ENCODE measurements around the gene CCL21. TPM values are rescaled to one million over a fixed set of nuclear protein-coding genes. Genes with fewer than 3 reads are reported as not detected.
A peak's percentile ranks its signal among the peaks of the same experiment; 100 is the strongest.

CCL21 gene
- total RNA-seq, 2 experiments from 2014 or later, result not detected

- peak; percentile 74 for TF ChIP-seq CTCF (IDR thresholded peaks at IDR 0.05)
- Histone ChIP-seq H3K27me3 (ENCODE audit: control insufficient read depth in 1 of 2, insufficient read depth in 2 of 2, low read length in 2 of 2) (no peaks in the 10 kb centered on the region), H3K27ac (ENCODE audit: low read depth in 1 of 2, low read length in 2 of 2) (peak overlapping the region; percentile 66 to 92), H3K36me3 (ENCODE audit: insufficient read depth, low read length) (peaks cover 28% of the 10 kb centered on the region), H3K9me3 (ENCODE audit: control insufficient read depth in 1 of 2, insufficient read depth in 1 of 2, low read length in 2 of 2) (peaks cover 0 to 1% of the 10 kb centered on the region in 2 experiments), H3K4me1 (ENCODE audit: insufficient read depth, low read length) (peaks cover 66% of the 10 kb centered on the region), H3K4me3 (ENCODE audit: low read length) (peak overlapping the region; percentile 90)
- Mint-ChIP-seq H3K4me3 (peak overlapping the region; percentile 97), H3K27me3 (no peaks in the 10 kb centered on the region), H3K4me1 (ENCODE audit: low read depth) (peaks cover 52% of the 10 kb centered on the region), H3K27ac (peak overlapping the region; percentile 99), H3K36me3 (ENCODE audit: low read depth) (peaks cover 60% of the 10 kb centered on the region), H3K9me3 (peaks cover 5% of the 10 kb centered on the region)
- POLR2A ChIA-PET, result interaction anchor here (0.7 to 4.7 kb wide), 7 partner anchors 8 to 44 kb away, joined by 4 to 54 read pairs (median 6); partner anchors contain the start of genes DCTN3, GALT and SIGMAR1
- intact Hi-C loops (cut with DNase I, micrococcal nuclease), result loop anchor here (1.0 to 5.0 kb wide), 8 partner anchors 17 to 438 kb away; partner anchors contain the start of genes RPP25L (in 2 of the 2), DNAI1 (in 1 of the 2), DNAJB5 (in 1 of the 2) and FAM219A (in 1 of the 2)
- peak; percentile 42 for ATAC-seq (ENCODE audit: poor library complexity)
- DNase-seq, result peak; percentile 32 to 88 (median 67)
- CTCF ChIA-PET, result interaction anchor here (0.8 to 6.7 kb wide), 8 partner anchors 17 to 452 kb away, joined by 3 to 57 read pairs (median 5); partner anchors contain the start of genes GALT and SIGMAR1
These were observed 45.5 kb downstream of the CCL21 start for GRCh38 chr9:34664281-34665066.

GRCh38 chr9:34663303-34663605 is 46.7 kb downstream of the CCL21 start:
- ChIA-PET CTCF (interaction anchor here (0.6 to 6.7 kb wide), 5 partner anchors 15 to 428 kb away, joined by 3 to 57 read pairs (median 15); partner anchors contain the start of genes GALT and SIGMAR1), POLR2A (interaction anchor here (0.8 to 4.7 kb wide), 6 partner anchors 13 to 59 kb away, joined by 3 to 54 read pairs (median 6); partner anchors contain the start of genes GALT and SIGMAR1)
- peaks cover 48% of the 10 kb centered on the region for H3K36me3 Mint-ChIP-seq (ENCODE audit: low read depth)
- H3K27ac Mint-ChIP-seq, result peak overlapping the region; percentile 99
- H3K27me3 Mint-ChIP-seq, result no peaks in the 10 kb centered on the region
- H3K27ac ChIP-seq (ENCODE audit: low read depth in 1 of 2, low read length in 2 of 2), result peak overlapping the region; percentile 66 to 92
- intact Hi-C loops (cut with DNase I, micrococcal nuclease), result loop anchor here in 1 of 2 experiments (2.0 kb wide), 1 partner anchor 24 kb away; no protein-coding TSS in a partner anchor
- H3K4me3 ChIP-seq (ENCODE audit: low read length), result peak overlapping the region; percentile 12
- no peak for TF ChIP-seq CTCF (IDR thresholded peaks at IDR 0.05)
- H3K9me3 Mint-ChIP-seq, result no peaks in the 10 kb centered on the region
- H3K27me3 ChIP-seq (ENCODE audit: control insufficient read depth in 1 of 2, insufficient read depth in 2 of 2, low read length in 2 of 2), result no peaks in the 10 kb centered on the region
- DNase-seq, result peak in 8 of 14 experiments; percentile 11 to 79 (median 42)
- H3K9me3 ChIP-seq (ENCODE audit: control insufficient read depth in 1 of 2, insufficient read depth in 1 of 2, low read length in 2 of 2), result no peaks in the 10 kb centered on the region
- peak overlapping the region; percentile 97 for H3K4me3 Mint-ChIP-seq
- no peak for ATAC-seq (ENCODE audit: poor library complexity)
- peaks cover 34% of the 10 kb centered on the region for H3K36me3 ChIP-seq (ENCODE audit: insufficient read depth, low read length)
- H3K4me1 ChIP-seq (ENCODE audit: insufficient read depth, low read length), result peaks cover 70% of the 10 kb centered on the region
- peaks cover 52% of the 10 kb centered on the region for H3K4me1 Mint-ChIP-seq (ENCODE audit: low read depth)

- H3K4me3 Mint-ChIP-seq, result peak within 1 kb of the TSS; percentile 97
- Histone ChIP-seq H3K36me3 (ENCODE audit: insufficient read depth, low read length) (peaks cover 38% of the 10 kb centered on the region), H3K27ac (ENCODE audit: low read depth in 1 of 2, low read length in 2 of 2) (peak within 1 kb of the TSS; percentile 66 to 92), H3K4me1 (ENCODE audit: insufficient read depth, low read length) (peaks cover 71% of the 10 kb centered on the region), H3K9me3 (ENCODE audit: control insufficient read depth in 1 of 2, insufficient read depth in 1 of 2, low read length in 2 of 2) (no peaks in the 10 kb centered on the region), H3K27me3 (ENCODE audit: control insufficient read depth in 1 of 2, insufficient read depth in 2 of 2, low read length in 2 of 2) (no peaks in the 10 kb centered on the region), H3K4me3 (ENCODE audit: low read length) (peak within 1 kb of the TSS; percentile 12)
- peaks cover 43% of the 10 kb centered on the region for H3K36me3 Mint-ChIP-seq (ENCODE audit: low read depth)
- no peak for TF ChIP-seq CTCF (IDR thresholded peaks at IDR 0.05)
- H3K27ac Mint-ChIP-seq, result peak within 1 kb of the TSS; percentile 99
- intact Hi-C loops (cut with DNase I, micrococcal nuclease), result loop anchor here in 1 of 2 experiments (2.0 kb wide), 1 partner anchor 24 kb away; no protein-coding TSS in a partner anchor
- H3K9me3 Mint-ChIP-seq, result no peaks in the 10 kb centered on the region
- H3K4me1 Mint-ChIP-seq (ENCODE audit: low read depth), result peaks cover 52% of the 10 kb centered on the region
- CTCF ChIA-PET, result interaction anchor here (1.1 to 6.7 kb wide), 4 partner anchors 15 to 39 kb away, joined by 5 to 57 read pairs (median 18); partner anchors contain the start of genes GALT and SIGMAR1
- ATAC-seq (ENCODE audit: poor library complexity), result no peak
- DNase-seq, result peak in 1 of 14 experiments; percentile 28
- H3K27me3 Mint-ChIP-seq, result no peaks in the 10 kb centered on the region
- POLR2A ChIA-PET, result interaction anchor here (0.8 to 4.7 kb wide), 8 partner anchors 12 to 484 kb away, joined by 3 to 54 read pairs (median 6); partner anchors contain the start of genes GALT, SIGMAR1 and UBAP1
These were observed 47.2 kb downstream of the CCL21 start, which contains the start of gene CCL27 for GRCh38 chr9:34662526-34663302. CCL27 (minus strand) TSS chr9:34662657; CDS start chr9:34662633, 24 bp downstream.
